GM03348 (cell line): ENCODE measurements around the gene DDX11.
"Not testable (repeated sequence)": the region's sequence is repeated elsewhere in the genome, so short reads cannot be mapped to it uniquely, and the experiment has no call there.

Source experiments
- DNase-seq: peaks from one replicate; pipeline ENCODE4 v3.0.0; 2012; ENCODE audit warnings: low spot score

The DDX11 gene

DNA sequence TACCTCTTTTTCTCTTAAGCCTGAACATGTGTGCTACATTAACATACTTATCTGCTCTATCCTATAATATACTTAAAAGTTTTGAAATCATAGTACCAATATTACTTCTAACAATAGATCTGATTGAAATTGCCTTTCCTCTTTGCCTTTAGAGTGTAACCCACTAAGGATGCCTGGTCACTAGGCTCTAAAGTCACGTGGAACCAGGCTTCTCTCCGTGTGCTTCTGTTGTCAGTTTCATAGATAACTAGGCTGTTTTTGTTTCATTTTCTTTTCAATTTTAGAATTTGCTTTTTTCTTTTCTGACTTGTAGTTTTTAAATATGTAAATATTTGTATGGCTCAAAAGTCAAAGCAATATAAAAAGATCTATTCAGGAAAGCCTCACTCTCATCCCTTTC lies 25.8 kb downstream of the DDX11 start:
- not testable (repeated sequence) for DNase-seq

DNA sequence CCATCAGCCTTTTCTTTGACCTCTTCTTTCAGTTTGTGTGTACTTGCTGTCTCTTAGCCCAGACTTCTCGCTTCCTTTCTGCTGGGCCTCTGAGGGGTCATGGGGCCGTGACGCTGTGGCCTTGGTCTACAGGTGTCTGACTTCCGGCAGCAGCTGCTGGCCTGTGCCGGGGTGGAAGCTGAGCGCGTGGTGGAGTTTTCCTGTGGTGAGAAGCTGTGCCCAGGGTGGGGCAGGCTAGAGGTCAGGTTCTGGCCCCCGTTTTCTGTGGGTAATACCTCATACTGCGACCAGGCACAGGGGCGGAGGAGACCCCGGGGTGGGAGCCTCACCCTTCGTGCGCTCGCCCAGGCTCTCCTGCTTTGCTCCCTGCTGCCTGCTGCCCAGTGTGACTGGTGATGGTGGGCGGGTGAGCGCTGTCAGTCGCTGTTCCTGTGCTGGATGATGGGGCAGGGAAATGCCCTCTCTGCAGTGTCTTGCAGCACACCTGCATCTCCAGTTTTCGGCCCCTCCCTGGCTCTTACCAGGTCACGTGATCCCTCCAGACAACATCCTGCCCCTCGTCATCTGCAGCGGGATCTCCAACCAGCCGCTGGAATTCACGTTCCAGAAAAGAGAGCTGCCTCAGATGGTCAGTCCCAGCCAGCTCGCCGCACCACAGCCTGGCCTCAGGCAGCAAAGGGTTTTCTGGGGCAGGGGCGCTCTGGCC lies 27.0 kb downstream of the DDX11 start:
- not testable (repeated sequence) for DNase-seq

GRCh38 chr12:31102125-31102524 lies 28.5 kb downstream of the DDX11 start:
- not testable (repeated sequence) for DNase-seq

GRCh38 chr12:31102596-31102995 lies 28.9 kb downstream of the DDX11 start:
- DNase-seq = not testable (repeated sequence)

DNA sequence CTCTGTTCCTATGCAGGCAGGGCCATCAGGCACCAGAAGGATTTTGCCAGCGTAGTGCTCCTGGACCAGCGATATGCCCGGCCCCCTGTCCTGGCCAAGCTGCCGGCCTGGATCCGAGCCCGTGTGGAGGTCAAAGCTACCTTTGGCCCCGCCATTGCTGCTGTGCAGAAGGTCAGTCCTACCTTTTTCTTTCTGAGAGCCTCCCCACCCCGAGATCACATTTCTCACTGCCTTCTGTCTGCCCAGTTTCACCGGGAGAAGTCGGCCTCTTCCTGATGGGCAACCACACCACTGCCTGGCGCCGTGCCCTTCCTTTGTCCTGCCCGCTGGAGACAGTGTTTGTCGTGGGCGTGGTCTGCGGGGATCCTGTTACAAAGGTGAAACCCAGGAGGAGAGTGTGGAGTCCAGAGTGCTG lies 29.9 kb downstream of the DDX11 start:
- not testable (repeated sequence) for DNase-seq

DNA sequence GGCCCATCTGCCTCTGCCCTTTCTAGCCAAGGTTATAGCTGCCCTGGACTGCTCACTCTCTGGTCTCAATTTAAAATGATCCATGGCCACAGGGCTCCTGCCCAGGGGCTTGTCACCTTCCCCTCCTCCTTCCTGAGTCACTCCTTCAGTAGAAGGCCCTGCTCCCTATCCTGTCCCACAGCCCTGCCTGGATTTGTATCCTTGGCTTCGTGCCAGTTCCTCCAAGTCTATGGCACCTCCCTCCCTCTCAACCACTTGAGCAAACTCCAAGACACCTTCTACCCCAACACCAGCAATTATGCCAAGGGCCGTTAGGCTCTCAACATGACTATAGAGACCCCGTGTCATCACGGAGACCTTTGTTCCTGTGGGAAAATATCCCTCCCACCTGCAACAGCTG lies 30.6 kb downstream of the DDX11 start:
- DNase-seq = not testable (repeated sequence)

DNA sequence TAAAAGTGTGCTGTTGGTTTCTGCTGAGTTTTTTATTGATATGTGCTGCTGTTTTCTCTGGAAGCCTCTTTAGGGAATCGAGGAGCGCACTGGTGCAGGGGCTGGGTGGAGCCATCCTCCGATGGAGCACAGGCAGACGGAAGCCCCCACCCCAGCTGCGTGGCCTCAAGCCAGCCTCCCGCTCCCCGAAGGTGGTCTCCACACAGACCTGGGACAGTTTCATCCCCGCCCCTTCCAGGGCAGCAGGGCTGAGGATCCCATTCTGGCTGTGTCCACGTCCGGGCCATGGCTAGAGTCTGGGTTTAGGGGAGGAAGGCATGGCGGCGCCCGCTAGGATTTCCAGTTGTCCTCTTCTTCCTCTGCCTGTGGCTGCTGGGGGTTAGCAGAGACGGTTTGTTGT lies 31.1 kb downstream of the DDX11 start:
- DNase-seq = not testable (repeated sequence)

GRCh38 chr12:31105668-31106067 lies 32.0 kb downstream of the DDX11 start:
- DNase-seq = no peak

DNA sequence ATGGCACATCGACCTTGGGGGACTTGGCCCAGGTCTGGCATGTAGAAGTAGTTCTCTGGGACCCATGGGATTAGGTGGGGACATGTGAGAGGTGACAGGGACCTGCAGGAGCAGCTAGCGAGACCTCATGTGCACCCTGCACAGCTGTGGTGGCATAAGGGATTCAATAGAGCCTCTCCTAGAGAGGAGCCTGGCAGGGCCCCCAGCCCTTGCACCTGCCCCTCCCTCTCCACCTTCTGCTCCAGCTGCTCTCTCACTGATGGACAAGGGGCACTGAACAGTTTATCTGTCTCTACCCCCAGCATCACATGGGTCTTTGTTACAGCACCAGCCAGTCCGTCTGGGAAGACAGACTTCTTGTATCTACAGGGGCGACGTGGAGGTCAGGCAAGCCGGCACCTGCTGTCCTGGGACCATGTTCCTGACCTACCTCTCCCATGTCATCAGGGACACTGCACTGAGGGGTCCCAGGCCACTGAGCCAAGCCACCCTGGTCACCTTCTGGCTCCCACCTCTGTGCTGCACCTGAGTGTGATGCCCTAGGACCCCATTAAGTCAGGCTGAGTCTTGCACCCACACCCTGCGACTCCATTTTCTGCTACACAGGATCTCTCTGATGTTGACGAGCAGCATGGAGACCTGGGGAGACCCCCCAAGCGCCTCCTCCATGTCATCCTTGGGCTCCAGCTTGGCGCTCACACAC lies 32.6 kb downstream of the DDX11 start:
- no peak for DNase-seq

DNA sequence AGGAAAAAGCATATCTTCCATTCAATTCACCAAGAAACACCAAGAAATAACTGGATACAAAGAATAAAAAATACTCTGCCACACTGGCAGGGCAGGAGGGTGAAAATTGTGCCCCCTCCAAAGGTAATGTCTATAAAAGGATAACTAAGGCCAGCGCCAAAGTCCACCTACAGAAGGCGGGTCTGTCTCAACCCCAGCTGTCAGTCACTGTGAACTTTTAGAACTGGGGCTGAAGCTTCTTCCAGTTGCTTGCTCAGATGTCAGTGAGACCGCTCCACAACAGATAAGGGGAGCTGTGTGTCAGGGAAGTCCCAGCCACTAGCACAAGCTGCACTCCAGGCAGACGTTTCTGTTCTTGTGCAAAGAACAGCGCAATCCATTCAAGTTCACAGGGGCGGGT lies 36.1 kb downstream of the DDX11 start:
- not testable (repeated sequence) for DNase-seq

GRCh38 chr12:31110263-31110662 lies 36.6 kb downstream of the DDX11 start:
- not testable (repeated sequence) for DNase-seq

- not testable (repeated sequence) for DNase-seq
These were observed 41.5 kb downstream of the DDX11 start for GRCh38 chr12:31115092-31115601.

DNA sequence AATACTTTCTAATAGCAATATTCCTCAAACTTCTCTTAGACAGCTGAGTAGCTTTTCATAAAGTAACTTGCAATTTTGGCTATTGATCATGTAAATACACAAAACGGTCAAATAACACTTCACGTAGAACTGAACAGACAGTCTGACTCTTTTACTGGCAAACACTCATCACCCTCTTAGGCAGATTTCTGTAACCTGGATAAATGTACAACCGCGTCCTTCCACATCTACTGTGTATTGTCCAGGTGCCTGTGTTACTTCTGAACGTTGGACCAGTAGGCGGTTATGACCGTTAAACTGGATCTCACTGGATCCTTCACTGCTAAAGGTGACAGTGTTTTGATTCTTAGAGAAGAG lies 43.2 kb downstream of the DDX11 start:
- not testable (repeated sequence) for DNase-seq

GRCh38 chr12:31117203-31118011 lies 43.7 kb downstream of the DDX11 start:
- DNase-seq = peak; percentile 57

- DNase-seq = no peak
These were observed 44.9 kb downstream of the DDX11 start for GRCh38 chr12:31118347-31119191.

- no peak for DNase-seq
These were observed 45.6 kb downstream of the DDX11 start for GRCh38 chr12:31119192-31119802.

GRCh38 chr12:31119803-31120211 lies 46.1 kb downstream of the DDX11 start:
- DNase-seq = no peak

DNA sequence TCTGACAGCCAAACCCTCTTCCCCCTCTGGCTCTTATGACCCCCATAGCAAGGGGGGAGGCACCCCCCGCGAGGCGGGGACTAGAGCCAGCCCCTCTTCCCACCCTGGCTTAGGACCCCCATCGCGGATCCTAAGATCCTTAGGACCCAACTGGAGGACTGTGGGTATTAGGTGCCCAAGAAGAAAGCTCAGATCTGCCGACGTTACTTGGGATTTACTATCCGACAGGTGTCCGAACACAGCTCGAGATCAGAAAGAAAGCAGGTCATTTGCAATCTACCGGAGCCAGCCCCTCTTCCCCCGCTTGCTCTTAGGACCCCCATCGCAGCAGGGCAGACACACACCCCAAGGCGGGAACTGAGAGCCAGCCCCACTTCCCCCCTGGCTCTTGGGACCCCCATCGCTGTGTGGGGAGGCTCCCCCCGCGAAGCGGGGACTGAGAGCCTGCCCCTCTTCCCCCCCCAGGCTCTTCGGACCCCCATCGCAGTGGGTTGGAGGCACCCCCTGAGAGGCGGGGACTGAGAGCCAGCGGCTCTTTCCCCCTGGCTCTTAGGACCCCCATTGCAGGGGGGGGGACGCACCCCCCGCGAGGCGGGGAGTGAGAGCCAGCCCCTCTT lies 46.8 kb downstream of the DDX11 start:
- no peak for DNase-seq

DNA sequence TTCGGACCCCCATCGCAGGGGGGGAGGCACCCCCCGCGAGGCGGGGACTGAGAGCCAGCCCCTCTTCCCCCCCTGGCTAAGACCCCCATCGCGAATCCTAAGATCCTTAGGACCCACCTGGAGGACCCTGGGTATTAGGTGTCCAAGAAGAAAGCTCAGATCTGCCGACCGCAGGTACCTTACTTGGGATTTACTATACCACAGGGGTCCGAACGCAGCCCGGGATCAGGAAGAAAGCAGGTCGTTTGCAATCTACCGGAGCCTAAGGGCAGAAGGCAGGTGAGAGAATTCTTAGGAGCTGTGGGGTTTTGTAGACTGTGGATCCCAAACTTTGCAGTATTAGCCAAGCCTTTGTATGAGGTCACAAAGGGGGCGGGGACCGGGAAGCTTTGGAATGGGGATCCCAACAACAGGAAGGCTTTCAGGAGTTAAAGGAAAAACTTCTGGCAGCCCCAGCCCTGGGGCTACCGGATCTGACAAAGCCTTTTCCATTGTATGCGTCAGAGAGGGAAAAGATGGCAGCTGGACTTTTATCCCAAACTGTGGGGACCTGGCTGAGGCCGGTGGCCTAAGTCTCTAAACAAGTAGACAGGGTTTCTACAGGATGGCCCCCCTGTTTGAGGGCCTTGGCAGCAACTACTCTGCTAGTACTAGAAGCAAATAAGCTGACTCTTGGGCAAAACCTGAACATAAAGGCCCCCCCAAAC lies 47.5 kb downstream of the DDX11 start:
- DNase-seq = not testable (repeated sequence)

DNA sequence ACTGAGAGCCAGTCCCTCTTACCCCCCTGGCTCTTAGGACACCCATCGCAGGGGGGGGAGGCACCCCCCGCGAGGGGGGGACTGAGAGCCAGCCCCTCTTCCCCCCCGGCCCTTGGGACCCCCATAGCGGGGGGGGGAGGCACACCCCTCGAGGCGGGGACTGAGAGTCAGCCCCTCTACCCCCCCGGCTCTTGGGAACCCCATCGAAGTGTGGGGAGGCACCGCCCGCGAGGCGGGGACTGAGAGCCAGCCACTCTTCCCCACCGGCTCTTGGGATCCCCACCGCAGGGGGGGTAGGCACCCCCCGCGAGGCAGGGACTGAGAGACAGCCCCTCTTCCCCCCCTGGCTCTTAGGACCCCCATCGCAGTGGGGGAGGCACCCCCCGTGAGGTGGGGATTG lies 48.8 kb downstream of the DDX11 start:
- DNase-seq = no peak
